Pancreas (tissue), 10 donors: ENCODE data around the gene FAM168A. TPM values are rescaled to one million over a fixed set of nuclear protein-coding genes. Genes with fewer than 3 reads are reported as not detected.

Experiments used
- ATAC-seq, 4 donors: fragments of 200-7000 bp; cut with Tn5 transposase; one replicate each; pipeline versions ENCODE4 v1.8.0 to v1.9.1; 2020; ENCODE audit warnings: mild to moderate bottlenecking in 4 of 4, moderate library complexity in 4 of 4
- DNase-seq, 6 donors: peaks; one replicate each; pipeline ENCODE4 v3.0.0-alpha.2; 2020
- FAIRE-seq: peaks from 2 replicates; lab custom pipeline; 2012; peaks lifted over from hg19 to GRCh38; lab: Jason Lieb, UNC
- H3K27ac ChIP-seq, 4 donors: fragments of 200-600 bp; sonication (generic); 1 replicate in 3 of 4; 2 replicates in 1 of 4; pipeline versions ENCODE4 v1.5.0 to v1.8.0; 2020
- H3K27me3 ChIP-seq, 4 donors: fragments of 200-600 bp; one replicate each; pipeline ENCODE4 v1.8.0; 2021
- H3K36me3 ChIP-seq, 3 donors: fragments of 200-600 bp; sonication (generic) in 1 of 3; one replicate each; pipeline versions ENCODE4 v1.5.0 to v1.8.0; 2020 to 2021
- H3K4me1 ChIP-seq, 3 donors: fragments of 200-600 bp; one replicate each; pipeline ENCODE4 v1.8.0; 2021
- H3K4me3 ChIP-seq, 4 donors: fragments of 200-600 bp; sonication (generic) in 2 of 4; one replicate each; pipeline versions ENCODE4 v1.5.0 to v1.8.0; 2020 to 2021
- H3K9me3 ChIP-seq, 4 donors: fragments of 200-600 bp; one replicate each; pipeline ENCODE4 v1.8.0; 2021
- CTCF ChIP-seq, 4 donors: fragments of 200-600 bp; sonication (generic) in 3 of 4; IDR thresholded peaks; one replicate each; pipeline versions ENCODE4 v1.5.0 to v1.8.0; 2021; ENCODE audit warnings: antibody characterized with exemption in 4 of 4
- WGBS, 2 donors: extraction: QIAGEN DNeasy Blood & Tissue Kit; methylation state at CpG; one replicate each; pipeline ENCODE4 v1.1.7; 2013; 5-methylcytosine and 5-hydroxymethylcytosine counted together
- intact Hi-C, 3 donors: fragments of 100-400 bp; cut with DNase I; formaldehyde crosslinking; loops; one replicate each; pipeline versions ENCODE4 v1.11.1 to v1.14.2; 2022
- polyA plus RNA-seq, 2 donors: library from polyadenylated mRNA; stranded (reverse); fragments of 200-250 nt; gene quantifications; one replicate each; pipeline ENCODE4 v1.2.3, GENCODE V29; 2013
- total RNA-seq, 6 donors: library from RNA; stranded (reverse); fragmentation: NEBNext Ultra II Directional in 4 of 6; extraction: Animal tissue kit (Norgen Biotek cat#: 25700) in 4 of 6; gene quantifications; one replicate each; pipeline versions ENCODE4 v1.2.1 to v1.2.4, GENCODE V29; 2021 to 2023
- donor health status: healthy with polysubstance abuse.
- donor health status: DM: no; HTN: no; CAD: no; lungs with moderate emphysema.
- donor health status: DM: no; HTN: no; CAD: no.
- donor health status: control.
- donor health status: control.
- donor health status: Bipolar disorder and iron deficiency.
- donor health status: DM: yes; HTN: yes; CAD: no.
- donor health status: DM: no; HTN: no; CAD: no.
- donor health status: DM: no; HTN: no; CAD: no.
- donor health status: DM: yes; HTN: yes; CAD: no.

The FAM168A gene
- total and polyA plus RNA-seq, 8 donors = 4.9 to 22.5 (median 13.4) TPM

- H3K4me3 ChIP-seq = no peak overlapping the region
- FAIRE-seq = no peak
- no peaks in the 10 kb centered on the region for H3K4me1 ChIP-seq
- TF ChIP-seq CTCF (IDR thresholded peaks at IDR 0.05) = no peak
- no peaks in the 10 kb centered on the region for H3K9me3 ChIP-seq
- ATAC-seq = no peak
- no peak overlapping the region for H3K27ac ChIP-seq
- H3K36me3 ChIP-seq = no peaks in the 10 kb centered on the region
- no peak for DNase-seq
- 87 to 92% methylated on average over 2 of the region's 2 CpGs for WGBS, 2 donors
- intact Hi-C loops = no loop called here
- no peaks in the 10 kb centered on the region for H3K27me3 ChIP-seq
These were observed 171.6 kb downstream of the FAM168A start for GRCh38 chr11:73426219-73426850.

GRCh38 chr11:73425108-73425507, 172.8 kb downstream of the FAM168A start:
- DNase-seq (no peak), ATAC-seq (peak in 3 of 4 donors; percentile 15 to 69 (median 54)), FAIRE-seq (no peak)
- intact Hi-C loops = no loop called here
- no peaks in the 10 kb centered on the region for H3K27me3 ChIP-seq
- no peaks in the 10 kb centered on the region for H3K9me3 ChIP-seq
- H3K4me3 ChIP-seq = no peak overlapping the region
- H3K36me3 ChIP-seq = no peaks in the 10 kb centered on the region
- H3K27ac ChIP-seq = no peak overlapping the region
- WGBS, 2 donors = 26 to 88% methylated on average over 1 of the region's 1 CpG
- TF ChIP-seq CTCF (IDR thresholded peaks at IDR 0.05) = no peak
- no peaks in the 10 kb centered on the region for H3K4me1 ChIP-seq

- DNase-seq (no peak), ATAC-seq (no peak), FAIRE-seq (no peak)
- TF ChIP-seq CTCF (IDR thresholded peaks at IDR 0.05) = no peak
- no peak overlapping the region for H3K27ac ChIP-seq
- WGBS, 2 donors = 94% methylated on average over 3 of the region's 3 CpGs
- no peak overlapping the region for H3K4me3 ChIP-seq
- no peaks in the 10 kb centered on the region for H3K36me3 ChIP-seq
- no peaks in the 10 kb centered on the region for H3K27me3 ChIP-seq
- intact Hi-C loops = no loop called here
- no peaks in the 10 kb centered on the region for H3K4me1 ChIP-seq
- no peaks in the 10 kb centered on the region for H3K9me3 ChIP-seq
These were observed 174.4 kb downstream of the FAM168A start for GRCh38 chr11:73423506-73423905.

GRCh38 chr11:73422886-73423285, 175.0 kb downstream of the FAM168A start:
- Histone ChIP-seq H3K4me3 (no peak overlapping the region), H3K27ac (no peak overlapping the region), H3K4me1 (no peaks in the 10 kb centered on the region), H3K27me3 (no peaks in the 10 kb centered on the region), H3K9me3 (no peaks in the 10 kb centered on the region), H3K36me3 (no peaks in the 10 kb centered on the region)
- DNase-seq (no peak), ATAC-seq (no peak), FAIRE-seq (no peak)
- no peak for TF ChIP-seq CTCF (IDR thresholded peaks at IDR 0.05)
- intact Hi-C loops = no loop called here
- 89 to 93% methylated on average over 4 of the region's 4 CpGs for WGBS, 2 donors

- Histone ChIP-seq H3K27me3 (no peaks in the 10 kb centered on the region), H3K4me3 (no peak overlapping the region), H3K9me3 (no peaks in the 10 kb centered on the region), H3K27ac (no peak overlapping the region), H3K4me1 (no peaks in the 10 kb centered on the region), H3K36me3 (no peaks in the 10 kb centered on the region)
- FAIRE-seq (no peak), ATAC-seq (no peak), DNase-seq (no peak)
- no peak for TF ChIP-seq CTCF (IDR thresholded peaks at IDR 0.05)
- intact Hi-C loops = no loop called here
These were observed 177.8 kb downstream of the FAM168A start for GRCh38 chr11:73420136-73420535.
